GM12865 (cell line): Measurements from ENCODE around the gene HLA-DMA.

Experiments used
- DNase-seq: peaks from one replicate; pipeline ENCODE4 v3.0.0; 2010; ENCODE audit warnings: low read depth
- H3K4me3 ChIP-seq: 2 replicates; pipeline ENCODE4 v1.5.1; 2011; ENCODE audit warnings: mild to moderate bottlenecking, low read depth, low read length, control low read depth
- CTCF ChIP-seq: IDR thresholded peaks from 2 replicates; pipeline ENCODE4 v1.5.1; 2011; ENCODE audit warnings: low read length, control low read depth, low read depth, inconsistent platforms; ENCODE audit not compliant: insufficient read depth; ENCODE audit errors: missing control alignments

HLA-DMA gene

DNA sequence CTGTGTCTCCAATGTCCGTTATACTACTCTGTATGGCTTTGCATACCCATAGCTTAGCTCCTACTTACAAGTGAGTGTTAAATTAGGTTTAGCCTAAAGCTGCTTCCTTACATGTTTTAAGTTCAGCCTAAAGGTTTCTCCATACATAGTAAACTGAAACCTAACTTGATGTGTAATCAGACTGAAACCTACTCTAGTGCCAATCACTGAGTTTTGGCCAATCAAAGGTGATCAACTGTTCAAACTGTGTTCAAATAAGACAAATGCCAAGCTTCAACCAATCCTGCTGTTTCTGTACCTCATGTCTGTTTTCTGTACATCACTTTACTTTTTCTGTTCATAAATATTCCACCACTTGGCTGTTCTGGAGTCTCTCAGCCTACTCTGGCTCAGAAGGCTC, 36.5 kb upstream of the HLA-DMA start:
- no peak overlapping the region for H3K4me3 ChIP-seq
- DNase-seq: no peak
- TF ChIP-seq CTCF: no peak

DNA sequence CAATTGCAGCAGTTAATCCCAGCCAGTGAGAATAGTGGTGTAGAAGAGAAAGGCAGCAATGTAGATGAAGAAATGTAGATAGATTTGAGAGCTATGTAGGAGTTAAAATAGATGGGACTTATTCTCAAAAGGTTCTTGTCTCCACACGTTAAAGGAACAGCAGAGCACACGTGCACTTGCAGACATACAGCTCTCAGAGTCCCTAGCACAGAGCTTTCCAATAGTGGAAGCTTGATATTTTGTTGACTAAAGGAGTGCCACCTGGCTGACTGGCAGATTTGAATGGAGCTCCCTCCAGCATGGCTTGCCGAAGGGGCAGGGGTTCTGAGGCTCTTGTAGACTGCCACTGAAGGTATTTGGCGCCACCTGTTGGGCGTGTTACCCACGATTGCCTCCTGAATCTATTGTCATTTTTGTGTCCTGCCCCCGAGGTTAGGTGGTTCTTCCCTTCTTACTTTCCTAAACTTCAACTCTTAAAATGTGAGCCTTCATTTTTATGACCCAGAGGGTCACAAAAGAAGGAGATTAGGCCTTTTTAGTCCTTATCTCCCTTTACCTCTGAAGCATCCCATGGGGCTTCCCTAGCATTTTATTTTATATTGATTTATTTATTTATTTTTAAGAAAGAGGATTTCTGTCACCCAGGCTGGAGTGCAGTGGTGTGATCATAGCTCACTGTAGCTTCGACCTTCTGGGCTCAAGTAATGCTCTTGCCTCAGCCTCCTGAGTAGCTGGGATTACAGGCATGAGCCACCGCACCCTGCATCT, 31.9 kb upstream of the HLA-DMA start:
- TF ChIP-seq CTCF: peak; percentile 91
- H3K4me3 ChIP-seq: no peak overlapping the region
- peak; percentile 93 for DNase-seq

- TF ChIP-seq CTCF: no peak
- no peak overlapping the region for H3K4me3 ChIP-seq
- DNase-seq: no peak
These were observed 31.2 kb upstream of the HLA-DMA start for GRCh38 chr6:32983964-32984621.

- no peak for TF ChIP-seq CTCF
- no peak for DNase-seq
- H3K4me3 ChIP-seq: no peak overlapping the region
These were observed 30.6 kb upstream of the HLA-DMA start for GRCh38 chr6:32983493-32983848.

GRCh38 chr6:32982702-32983492, 30.0 kb upstream of the HLA-DMA start:
- TF ChIP-seq CTCF: no peak
- no peak for DNase-seq
- no peak overlapping the region for H3K4me3 ChIP-seq

GRCh38 chr6:32982084-32982701, 29.3 kb upstream of the HLA-DMA start:
- TF ChIP-seq CTCF: no peak
- H3K4me3 ChIP-seq: no peak overlapping the region
- peak; percentile 54 for DNase-seq
